Kidney (tissue), 14 donors: Measurements from ENCODE around the gene DEDD2. TPM values are rescaled to one million over a fixed set of nuclear protein-coding genes. Genes with fewer than 3 reads are reported as not detected.

Source experiments
- DNase-seq, 5 donors: peaks; one replicate each; pipeline ENCODE4 v3.0.0-alpha.2; 2013 to 2020
- FAIRE-seq: peaks from 2 replicates; lab custom pipeline; 2012; peaks lifted over from hg19 to GRCh38; lab: Jason Lieb, UNC
- H3K27ac ChIP-seq, 2 donors: one replicate each; pipeline ENCODE4 v1.7.0; 2013; ENCODE audit warnings: low read depth in 2 of 2, low read length in 2 of 2, inconsistent platforms in 1 of 2
- H3K27me3 ChIP-seq: one replicate; pipeline ENCODE4 v1.7.1; 2013; ENCODE audit warnings: low read length, inconsistent platforms; ENCODE audit not compliant: control insufficient read depth, insufficient read depth
- H3K36me3 ChIP-seq, 3 donors: one replicate each; pipeline versions ENCODE4 v1.7.0 to v1.7.1; 2013; ENCODE audit warnings: low read length in 3 of 3, control low read depth in 1 of 3, inconsistent platforms in 1 of 3; ENCODE audit not compliant: insufficient read depth in 3 of 3, control insufficient read depth in 2 of 3
- H3K4me1 ChIP-seq, 3 donors: one replicate each; pipeline versions ENCODE4 v1.7.0 to v1.7.1; 2013; ENCODE audit warnings: low read length in 3 of 3, inconsistent platforms in 1 of 3, low read depth in 1 of 3; ENCODE audit not compliant: control insufficient read depth in 2 of 3, insufficient read depth in 2 of 3
- H3K4me3 ChIP-seq, 3 donors: one replicate each; pipeline versions ENCODE4 v1.7.0 to v1.8.1; 2013; ENCODE audit warnings: low read length in 3 of 3, control low read depth in 1 of 3, inconsistent platforms in 1 of 3
- H3K9ac ChIP-seq, 3 donors: one replicate each; pipeline versions ENCODE4 v1.7.0 to v1.7.1; 2013; ENCODE audit warnings: low read length in 3 of 3, control low read depth in 1 of 3, inconsistent platforms in 1 of 3
- H3K9me3 ChIP-seq, 3 donors: one replicate each; pipeline versions ENCODE4 v1.7.0 to v1.7.1; 2013; ENCODE audit warnings: low read length in 3 of 3, control low read depth in 1 of 3, inconsistent platforms in 1 of 3; ENCODE audit not compliant: control insufficient read depth in 2 of 3, insufficient read depth in 1 of 3
- CTCF ChIP-seq: IDR thresholded peaks from 3 replicates; pipeline ENCODE4 v1.5.1; 2012; ENCODE audit warnings: mild to moderate bottlenecking, moderate library complexity, borderline replicate concordance; ENCODE audit not compliant: insufficient read depth; ENCODE audit errors: extremely low read depth
- intact Hi-C: fragments of 100-400 bp; cut with DNase I; formaldehyde crosslinking; loops from one replicate; pipeline ENCODE4 v1.11.1; 2022
- polyA plus RNA-seq: library from polyadenylated mRNA; stranded (reverse); fragments of 350-450 nt; fragmentation: Illumina TruSeq; extraction: RNeasy Lipid Tissue Mini Kit (QIAGEN cat#74804); gene quantifications from one replicate; pipeline ENCODE4 v1.2.3, GENCODE V29; 2014; ENCODE audit warnings: low read depth, low replicate concordance; ENCODE audit not compliant: insufficient read depth
- total RNA-seq: library from RNA; stranded (reverse); fragmentation: NEBNext Ultra II Directional; extraction: Animal tissue kit (Norgen Biotek cat#: 25700); gene quantifications from one replicate; pipeline ENCODE4 v1.2.1, GENCODE V29; 2021
- donor health status: control.
- donor health status: control.
- donor health status: control.
- donor health status: control.
- donor health status: control.
- donor health status: DM: yes; HTN: yes; CAD: no.
- donor health status: Normal renal cell carcinoma (clear cell type).

DEDD2 gene
- total and polyA plus RNA-seq, 2 donors from 2014 or later = 26.1 to 36.3 TPM

- DNase-seq (peak in 1 of 5 donors; percentile 35), FAIRE-seq (no peak)
- Histone ChIP-seq H3K4me1 (no peaks in the 10 kb centered on the region), H3K4me3 (no peak overlapping the region), H3K36me3 (no peaks in the 10 kb centered on the region), H3K9ac (no peak overlapping the region), H3K27ac (no peak overlapping the region), H3K9me3 (no peaks in the 10 kb centered on the region), H3K27me3 (peaks cover 48% of the 10 kb centered on the region)
- no peak for TF ChIP-seq CTCF
- intact Hi-C loops = no loop called here
Observed at GRCh38 chr19:42176649-42176989, 40.9 kb downstream of the DEDD2 start.

- TF ChIP-seq CTCF = no peak
- FAIRE-seq = no peak
- Histone ChIP-seq H3K4me3 (no peak overlapping the region), H3K27ac (no peak overlapping the region), H3K27me3 (peaks cover 46% of the 10 kb centered on the region), H3K4me1 (no peaks in the 10 kb centered on the region), H3K9ac (no peak overlapping the region), H3K36me3 (no peaks in the 10 kb centered on the region), H3K9me3 (no peaks in the 10 kb centered on the region)
- intact Hi-C loops = no loop called here
- DNase-seq = peak in 2 of 5 donors; percentile 22 to 25
Observed at GRCh38 chr19:42175952-42176648, 41.4 kb downstream of the DEDD2 start.

GRCh38 chr19:42174958-42175734, 42.3 kb downstream of the DEDD2 start:
- Histone ChIP-seq H3K36me3 (no peaks in the 10 kb centered on the region), H3K9me3 (no peaks in the 10 kb centered on the region), H3K27me3 (peaks cover 42% of the 10 kb centered on the region), H3K27ac (no peak overlapping the region), H3K9ac (no peak overlapping the region), H3K4me3 (no peak overlapping the region), H3K4me1 (no peaks in the 10 kb centered on the region)
- FAIRE-seq = no peak
- DNase-seq = no peak
- intact Hi-C loops = no loop called here
- no peak for TF ChIP-seq CTCF
